GM15510 (cell line): Measurements from ENCODE around the gene HELZ2.

Experiments
- POLR2A ChIP-seq: IDR thresholded peaks from 3 replicates; pipeline ENCODE4 v1.6.1; 2011; ENCODE audit warnings: borderline replicate concordance; ENCODE audit not compliant: insufficient read length; ENCODE audit errors: extremely low read depth

HELZ2 gene

GRCh38 chr20:63536241-63536977 is 37.6 kb downstream of the HELZ2 start:
- TF ChIP-seq POLR2A = no peak

GRCh38 chr20:63534831-63535651 is 39.0 kb downstream of the HELZ2 start:
- TF ChIP-seq POLR2A = no peak

- no peak for TF ChIP-seq POLR2A
These were observed 39.6 kb downstream of the HELZ2 start for GRCh38 chr20:63534427-63534830.

- TF ChIP-seq POLR2A = no peak
These were observed 40.1 kb downstream of the HELZ2 start for GRCh38 chr20:63533871-63534393.

DNA sequence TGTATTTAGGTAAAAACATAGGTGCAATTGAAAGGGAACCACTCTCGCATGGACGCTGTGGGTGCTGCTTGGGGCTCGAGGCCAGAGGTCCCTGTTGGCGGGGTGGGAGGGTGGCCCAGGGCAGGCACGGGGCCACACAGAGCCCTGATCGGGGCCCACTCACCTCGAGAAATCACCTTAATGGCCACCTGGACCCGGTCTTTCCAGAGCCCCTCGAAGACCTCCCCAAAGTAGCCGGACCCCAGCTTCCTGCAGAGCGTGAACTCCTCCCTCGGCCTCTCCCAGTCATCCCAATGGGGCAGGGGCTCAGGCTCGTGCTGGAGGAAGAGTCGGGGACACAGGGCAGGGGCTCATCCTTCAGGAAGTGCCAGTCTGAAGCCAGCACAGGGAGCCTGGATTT is 40.7 kb downstream of the HELZ2 start:
- no peak for TF ChIP-seq POLR2A

DNA sequence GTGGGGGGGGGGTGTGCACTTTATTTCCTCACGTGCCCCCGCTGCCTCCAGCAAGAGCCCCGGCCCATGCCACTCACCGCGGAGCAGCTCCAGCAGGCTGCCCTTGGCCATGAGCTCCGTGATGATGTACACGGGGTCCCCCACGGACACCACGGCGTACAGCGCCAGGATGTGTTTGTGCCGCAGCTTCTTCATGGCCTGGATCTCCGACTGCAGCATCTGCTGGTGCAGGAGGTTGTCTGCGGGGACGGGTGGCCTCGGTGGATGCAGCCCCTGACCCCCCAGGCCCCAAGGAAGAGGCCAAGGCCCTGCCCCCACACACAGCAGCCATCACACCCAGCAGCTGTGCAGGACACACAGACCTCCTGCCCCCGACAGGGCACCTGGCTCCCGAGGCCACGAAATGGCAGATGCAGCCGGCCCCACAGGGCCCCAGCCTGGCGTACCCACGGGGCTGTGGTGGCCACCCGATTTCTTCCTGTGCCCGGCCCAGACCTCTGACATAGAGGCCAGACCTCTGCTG is 41.5 kb downstream of the HELZ2 start:
- no peak for TF ChIP-seq POLR2A

- no peak for TF ChIP-seq POLR2A
These were observed 42.2 kb downstream of the HELZ2 start for GRCh38 chr20:63531686-63532448.

DNA sequence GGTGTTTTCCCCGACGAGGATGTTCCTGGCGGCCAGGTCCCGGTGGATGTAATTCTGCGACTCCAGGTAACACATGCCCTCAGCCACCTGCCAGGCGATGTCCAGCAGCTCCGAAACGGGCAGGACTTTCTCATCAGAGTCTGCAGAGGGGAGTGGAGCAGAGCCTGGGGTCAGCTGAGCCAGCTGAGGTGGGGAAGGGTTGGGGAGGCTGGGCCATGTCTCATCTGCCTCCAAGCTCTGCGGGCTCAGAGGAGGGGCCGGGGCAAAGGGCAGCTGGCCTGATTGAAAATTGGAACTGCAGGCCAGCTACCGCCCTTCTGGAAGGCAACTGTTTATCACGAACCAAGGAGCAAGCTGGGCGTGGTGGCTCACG is 43.3 kb downstream of the HELZ2 start:
- no peak for TF ChIP-seq POLR2A

GRCh38 chr20:63529861-63530787 is 43.9 kb downstream of the HELZ2 start:
- TF ChIP-seq POLR2A = no peak

DNA sequence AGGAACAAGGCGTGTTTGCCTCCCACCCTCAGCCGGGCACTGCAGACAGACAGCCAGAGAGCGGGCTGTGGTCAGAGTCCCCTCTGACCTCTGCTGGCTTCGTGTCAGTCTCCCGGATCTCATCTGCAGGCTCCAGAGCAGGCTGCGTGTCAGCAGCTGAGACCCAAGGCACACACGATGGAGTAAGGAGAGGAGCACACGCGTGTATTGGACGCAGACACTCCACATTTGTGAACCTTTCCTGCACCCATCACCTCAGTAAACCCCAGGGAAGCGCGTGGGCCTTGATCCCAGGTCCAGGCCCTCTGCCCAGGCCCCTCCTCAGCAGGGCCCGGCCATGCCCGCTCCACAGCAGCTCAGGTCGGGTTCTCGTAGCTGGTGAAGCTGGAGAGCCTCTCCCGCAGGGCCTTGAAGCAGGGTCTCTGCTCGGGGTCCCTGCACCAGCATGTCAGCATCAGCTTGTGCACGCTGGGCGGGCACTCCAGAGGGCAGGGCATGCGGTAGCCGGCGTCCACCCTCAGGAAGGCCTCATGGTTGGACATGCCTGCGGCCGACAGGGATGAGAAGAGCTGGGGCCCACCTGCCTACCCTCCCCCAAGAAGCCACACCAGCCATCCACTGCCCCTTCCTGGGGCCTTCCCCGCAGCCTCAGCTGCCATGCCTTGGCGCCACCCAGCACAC is 44.7 kb downstream of the HELZ2 start:
- no peak for TF ChIP-seq POLR2A

DNA sequence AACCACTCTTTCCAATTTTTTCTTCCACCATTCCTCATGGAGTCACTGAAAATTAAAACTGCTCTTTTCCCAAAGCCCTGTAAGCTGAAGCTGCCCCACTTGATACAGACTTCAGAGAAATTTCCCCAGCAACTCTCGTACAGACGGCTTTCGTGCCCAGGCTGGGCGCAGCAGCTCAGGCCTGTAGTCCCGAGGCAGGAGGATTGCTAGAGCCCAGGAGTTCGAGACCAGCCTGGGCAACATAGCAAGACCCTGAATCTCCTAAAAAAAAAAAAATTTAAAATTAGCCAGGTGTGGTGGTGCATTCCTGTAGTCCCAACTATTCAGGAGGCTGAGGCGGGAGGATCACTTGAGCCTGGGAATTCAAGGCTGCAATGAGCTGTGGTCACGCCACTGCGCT is 46.9 kb downstream of the HELZ2 start:
- no peak for TF ChIP-seq POLR2A

DNA sequence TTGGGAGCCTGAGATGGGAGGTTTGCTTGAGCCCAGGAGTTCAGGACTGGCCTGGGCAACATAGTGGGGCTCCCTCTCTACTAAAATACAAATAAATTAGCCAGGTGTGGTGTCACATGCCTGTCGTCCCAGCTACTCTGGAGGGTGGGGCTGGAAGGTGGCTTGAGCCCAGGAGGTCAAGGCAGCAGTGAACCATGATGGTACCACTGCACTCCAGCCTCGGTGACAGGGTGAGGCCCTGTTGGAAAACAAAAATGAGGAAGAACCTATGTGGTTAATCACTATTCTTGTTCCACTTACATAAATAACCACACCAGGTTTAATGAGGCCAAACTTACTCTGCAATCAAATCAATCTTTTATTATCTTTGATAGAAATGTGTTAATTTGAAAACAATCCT is 48.1 kb downstream of the HELZ2 start:
- no peak for TF ChIP-seq POLR2A

- no peak for TF ChIP-seq POLR2A
These were observed 48.9 kb downstream of the HELZ2 start for GRCh38 chr20:63525185-63525584.
